HepG2 (cell line): Measurements from ENCODE around the gene IFI35. TPM values are rescaled to one million over a fixed set of nuclear protein-coding genes. Genes with fewer than 3 reads are reported as not detected.

Source experiments
- ATF7-NPFF ChIP-seq: sonication (generic); formaldehyde crosslinking; IDR thresholded peaks from 2 replicates; pipeline ENCODE4 v1.8.1; 2023; ENCODE audit warnings: mild to moderate bottlenecking, low read depth, missing genetic modification reagents, moderate library complexity
- DR1 ChIP-seq: sonication (generic); formaldehyde crosslinking; IDR thresholded peaks from 2 replicates; pipeline ENCODE4 v1.8.0; 2021; ENCODE audit warnings: mild to moderate bottlenecking, missing genetic modification reagents, inconsistent platforms
- FOXJ3 ChIP-seq: sonication (generic); formaldehyde crosslinking; IDR thresholded peaks from 2 replicates; pipeline ENCODE4 v1.4.0; 2020; ENCODE audit warnings: missing genetic modification reagents, mild to moderate bottlenecking, borderline replicate concordance
- POGZ ChIP-seq: sonication (generic); formaldehyde crosslinking; IDR thresholded peaks from 2 replicates; pipeline ENCODE4 v1.4.0; 2020; ENCODE audit warnings: mild to moderate bottlenecking, missing genetic modification reagents
- PRDM10 ChIP-seq: sonication (generic); formaldehyde crosslinking; IDR thresholded peaks from 2 replicates; pipeline ENCODE4 v1.4.0; 2020; ENCODE audit warnings: low read depth, missing genetic modification reagents
- PRMT3 ChIP-seq: sonication (generic); formaldehyde crosslinking; IDR thresholded peaks from 2 replicates; pipeline ENCODE4 v1.8.1; 2022; ENCODE audit warnings: low read depth, mild to moderate bottlenecking, moderate library complexity, missing genetic modification reagents, borderline replicate concordance
- RBM39 ChIP-seq: fragments of 200-400 bp; formaldehyde crosslinking; IDR thresholded peaks from one replicate; pipeline ENCODE4 v1.6.1; 2018; ENCODE audit warnings: antibody characterized with exemption, mild to moderate bottlenecking, low read depth, low read length; ENCODE audit not compliant: poor library complexity, severe bottlenecking
- SP5 ChIP-seq: IDR thresholded peaks from 2 replicates; pipeline ENCODE4 v1.6.1; 2016; ENCODE audit warnings: low read depth, borderline replicate concordance
- YEATS2 ChIP-seq: sonication (generic); formaldehyde crosslinking; IDR thresholded peaks from 2 replicates; pipeline ENCODE4 v1.4.0; 2020; ENCODE audit warnings: missing genetic modification reagents, borderline replicate concordance
- ZBTB10 ChIP-seq: sonication (generic); formaldehyde crosslinking; IDR thresholded peaks from 2 replicates; pipeline ENCODE4 v1.4.0; 2020; ENCODE audit warnings: missing genetic modification reagents, borderline replicate concordance
- ZBTB34 ChIP-seq: sonication (generic); formaldehyde crosslinking; IDR thresholded peaks from 2 replicates; pipeline ENCODE4 v1.8.0; 2022; ENCODE audit warnings: mild to moderate bottlenecking, missing genetic modification reagents
- ZHX1 ChIP-seq: sonication (generic); formaldehyde crosslinking; IDR thresholded peaks from 2 replicates; pipeline ENCODE4 v1.8.1; 2022; ENCODE audit warnings: low read depth, mild to moderate bottlenecking, missing genetic modification reagents
- ZNF253 ChIP-seq: sonication (generic); formaldehyde crosslinking; IDR thresholded peaks from 2 replicates; pipeline ENCODE4 v1.8.0; 2022; ENCODE audit warnings: mild to moderate bottlenecking, missing genetic modification reagents, borderline replicate concordance
- ZNF296 ChIP-seq: sonication (generic); formaldehyde crosslinking; conservative IDR thresholded peaks from 2 replicates; pipeline ENCODE4 v1.5.0; 2020; ENCODE audit warnings: mild to moderate bottlenecking, missing genetic modification reagents
- ZNF331 ChIP-seq: sonication (generic); formaldehyde crosslinking; IDR thresholded peaks from 2 replicates; pipeline ENCODE4 v1.4.0; 2020; ENCODE audit warnings: missing genetic modification reagents
- ZNF576 ChIP-seq: sonication (generic); formaldehyde crosslinking; IDR thresholded peaks from 2 replicates; pipeline ENCODE4 v1.4.0; 2020; ENCODE audit warnings: mild to moderate bottlenecking, missing genetic modification reagents
- ZNF782 ChIP-seq: sonication (generic); formaldehyde crosslinking; IDR thresholded peaks from 2 replicates; pipeline ENCODE4 v1.4.0; 2020; ENCODE audit warnings: missing genetic modification reagents, mild to moderate bottlenecking, borderline replicate concordance
- polyA plus RNA-seq, 8 experiments: library from polyadenylated mRNA; depleted of rRNA in 3 of 8; stranded (reverse) in 7 of 8; unstranded in 1 of 8; fragments of >200 nt; fragmentation: Illumina TruSeq in 4 of 8; extraction: Trizol in 4 of 8; gene quantifications; 2 replicates each; pipeline versions ENCODE4 v1.2.1 to v1.2.3, GENCODE V29; 2011 to 2016; ENCODE audit warnings: low read depth in 4 of 8, missing spikeins in 1 of 8, mixed read lengths in 1 of 8; ENCODE audit not compliant: insufficient read depth in 1 of 8
- total RNA-seq, 5 experiments: library from RNA; depleted of rRNA; stranded (reverse); fragments of >200 nt; fragmentation: Illumina TruSeq; extraction: Trizol; gene quantifications; 2 replicates each; pipeline ENCODE4 v1.2.3, GENCODE V29; 2016; ENCODE audit warnings: low read depth in 1 of 5

Gene IFI35
- total and polyA plus RNA-seq, 2 of the 13 experiments (the other 11 are each of a cell fraction or from before 2014, with no cell fraction given): 28.9 to 38.1 TPM

GRCh38 chr17:42980274-42980765, 26.3 kb upstream of the IFI35 start, which contains the start of gene RUNDC1 (continued):
- TF ChIP-seq ZNF253 (no peak), ZNF331 (CRISPR knock-in tag) (peak; percentile 47; the same call in 1 of the 2 replicates), DR1 (CRISPR knock-in tag) (0 out of 2 replicates have a peak, but pooled peaks have one; percentile 10), ZHX1 (CRISPR knock-in tag) (peak; percentile 94), ATF7-NPFF (CRISPR knock-in tag) (peak; percentile 96), RBM39 (peak; percentile 78), YEATS2 (CRISPR knock-in tag) (peak; percentile 56; the same call in 1 of the 2 replicates), ZNF576 (CRISPR knock-in tag) (0 out of 2 replicates have a peak, but pooled peaks have one; percentile 60), ZBTB34 (no peak), PRDM10 (CRISPR knock-in tag) (peak; percentile 17; the same call in 1 of the 2 replicates), ZBTB10 (CRISPR knock-in tag) (peak; percentile 90; the same call in 1 of the 2 replicates), SP5 (CRISPR knock-in tag) (peak; percentile 57), ZNF296 (CRISPR knock-in tag) (no peak), POGZ (CRISPR knock-in tag) (no peak), PRMT3 (CRISPR knock-in tag) (no peak), ZNF782 (CRISPR knock-in tag) (peak; percentile 89), FOXJ3 (CRISPR knock-in tag) (peak; percentile 16; the same call in 1 of the 2 replicates)
